Psoas muscle (tissue), 8 donors: ENCODE data around the gene DEK. TPM values are rescaled to one million over a fixed set of nuclear protein-coding genes. Genes with fewer than 3 reads are reported as not detected.
A peak's percentile ranks its signal among the peaks of the same experiment; 100 is the strongest.

Source experiments
- ATAC-seq, 4 donors: fragments of 200-7000 bp; cut with Tn5 transposase; one replicate each; pipeline ENCODE4 v1.9.1; 2020; ENCODE audit warnings: moderate library complexity in 3 of 4, mild to moderate bottlenecking in 2 of 4
- DNase-seq, 2 donors: peaks; one replicate each; pipeline ENCODE4 v3.0.0-alpha.2; 2020
- H3K27ac ChIP-seq: fragments of 200-600 bp; one replicate; pipeline ENCODE4 v1.8.0; 2022
- H3K27me3 ChIP-seq, 3 donors: fragments of 200-600 bp in 1 of 3; one replicate each; pipeline versions ENCODE4 v1.6.1 to v1.8.0; 2013 to 2022; ENCODE audit warnings: low read length in 2 of 3, mild to moderate bottlenecking in 2 of 3, moderate library complexity in 1 of 3; ENCODE audit not compliant: insufficient read depth in 3 of 3
- H3K36me3 ChIP-seq, 2 donors: fragments of 200-600 bp in 1 of 2; one replicate each; pipeline versions ENCODE4 v1.6.1 to v1.8.0; 2013 to 2022; ENCODE audit warnings: low read depth in 1 of 2, mild to moderate bottlenecking in 1 of 2, moderate library complexity in 1 of 2; ENCODE audit not compliant: insufficient read depth in 1 of 2
- H3K4me1 ChIP-seq: fragments of 200-600 bp; one replicate; pipeline ENCODE4 v1.8.0; 2022
- H3K4me3 ChIP-seq: fragments of 200-600 bp; one replicate; pipeline ENCODE4 v1.8.0; 2022; ENCODE audit warnings: mild to moderate bottlenecking
- H3K9me3 ChIP-seq: fragments of 200-600 bp; one replicate; pipeline ENCODE4 v1.8.0; 2022
- CTCF ChIP-seq: fragments of 200-600 bp; IDR thresholded peaks from one replicate; pipeline ENCODE4 v1.8.0; 2022; ENCODE audit warnings: antibody characterized with exemption
- WGBS, 3 donors: extraction: QIAGEN DNeasy Blood & Tissue Kit; methylation state at CpG; one replicate each; pipeline versions ENCODE4 v1.1.6 to v1.1.7; 2013; 5-methylcytosine and 5-hydroxymethylcytosine counted together
- intact Hi-C, 2 donors: fragments of 100-400 bp; cut with DNase I; formaldehyde crosslinking; loops; one replicate each; pipeline versions ENCODE4 v1.11.0 to v1.14.2; 2022
- polyA plus RNA-seq, 3 donors: library from polyadenylated mRNA; stranded (reverse); fragments of 200-250 nt; gene quantifications; one replicate each; pipeline ENCODE4 v1.2.3, GENCODE V29; 2013
- total RNA-seq, 4 donors: library from RNA; stranded (reverse); fragmentation: NEBNext Ultra II Directional in 2 of 4; extraction: Animal tissue kit (Norgen Biotek cat#: 25700) in 2 of 4; gene quantifications; one replicate each; pipeline versions ENCODE4 v1.2.1 to v1.2.4, GENCODE V29; 2021 to 2023
- donor health status: healthy with polysubstance abuse.
- donor health status: DM: no; HTN: no; CAD: no; lungs with moderate emphysema.
- donor health status: Bipolar disorder and iron deficiency.
- donor health status: healthy.
- donor health status: DM: yes; HTN: yes; CAD: no.
- donor health status: DM: no; HTN: no; CAD: no.
- donor health status: DM: no; HTN: no; CAD: no.
- donor health status: DM: yes; HTN: yes; CAD: no.

The DEK gene
- total and polyA plus RNA-seq, 7 donors = 28.7 to 91.0 (median 66.1) TPM

- H3K36me3 ChIP-seq = no peaks in the 10 kb centered on the region
- intact Hi-C loops = loop anchor here in 1 of 2 donors (5.0 kb wide), 1 partner anchor 113 kb away; no protein-coding TSS in a partner anchor
- H3K27ac ChIP-seq = peak overlapping the region; percentile 21
- no peak for TF ChIP-seq CTCF
- H3K4me1 ChIP-seq = peaks cover 11% of the 10 kb centered on the region
- no peak overlapping the region for H3K4me3 ChIP-seq
- H3K9me3 ChIP-seq = no peaks in the 10 kb centered on the region
- no peak for DNase-seq
- no peak for ATAC-seq
- H3K27me3 ChIP-seq = no peaks in the 10 kb centered on the region
- 36 to 49% (median 39%) methylated on average over 3 of the region's 3 CpGs for WGBS, 3 donors
Measured at GRCh38 chr6:18269253-18269652, 4.9 kb upstream of the DEK start.

- intact Hi-C loops = loop anchor here in 1 of 2 donors (5.0 kb wide), 1 partner anchor 114 kb away; no protein-coding TSS in a partner anchor
- peaks cover 12% of the 10 kb centered on the region for H3K4me1 ChIP-seq
- H3K27ac ChIP-seq = peak overlapping the region; percentile 44
- no peaks in the 10 kb centered on the region for H3K9me3 ChIP-seq
- H3K4me3 ChIP-seq = no peak overlapping the region
- H3K36me3 ChIP-seq = no peaks in the 10 kb centered on the region
- no peaks in the 10 kb centered on the region for H3K27me3 ChIP-seq
- DNase-seq (no peak), ATAC-seq (no peak)
- no peak for TF ChIP-seq CTCF
- WGBS, 3 donors = 71% methylated on average over 4 of the region's 4 CpGs
Measured at GRCh38 chr6:18268066-18268465, 3.7 kb upstream of the DEK start.

GRCh38 chr6:18266523-18266912 lies 2.2 kb upstream of the DEK start:
- WGBS, 3 donors = 89 to 92% (median 91%) methylated on average over 11 of the region's 11 CpGs

GRCh38 chr6:18265787-18266522 lies 1.6 kb upstream of the DEK start:
- Histone ChIP-seq H3K4me1 (peaks cover 32% of the 10 kb centered on the region), H3K27ac (no peak overlapping the region), H3K9me3 (no peaks in the 10 kb centered on the region), H3K4me3 (no peak overlapping the region), H3K36me3 (peaks cover 0 to 3% of the 10 kb centered on the region in 2 donors), H3K27me3 (no peaks in the 10 kb centered on the region)
- intact Hi-C loops = loop anchor here in 1 of 2 donors (5.0 kb wide), 1 partner anchor 116 kb away; no protein-coding TSS in a partner anchor
- ATAC-seq = no peak
- no peak for DNase-seq
- WGBS, 3 donors = 93 to 96% (median 93%) methylated on average over 14 of the region's 14 CpGs
- TF ChIP-seq CTCF = no peak

More at GRCh38 chr6:18266523-18266912, 2.2 kb upstream of the DEK start:
- peaks cover 0 to 2% of the 10 kb centered on the region in 2 donors for H3K36me3 ChIP-seq
- H3K27ac ChIP-seq = no peak overlapping the region
- H3K9me3 ChIP-seq = no peaks in the 10 kb centered on the region
- DNase-seq = no peak
- intact Hi-C loops = loop anchor here in 1 of 2 donors (5.0 kb wide), 1 partner anchor 116 kb away; no protein-coding TSS in a partner anchor
- no peak for ATAC-seq
- no peak overlapping the region for H3K4me3 ChIP-seq
- H3K27me3 ChIP-seq = no peaks in the 10 kb centered on the region
- H3K4me1 ChIP-seq = peaks cover 26% of the 10 kb centered on the region
- no peak for TF ChIP-seq CTCF
